Stimulated activated naive CD4-positive, alpha-beta T cell treated with Interleukin-2 at 50 U/mL for 16 hours (primary cell): ENCODE measurements around the gene MYO1E.
"Not testable (repeated sequence)": the region's sequence is repeated elsewhere in the genome, so short reads cannot be mapped to it uniquely, and the experiment has no call there.

Source experiments
- DNase-seq: peaks from one replicate; lab custom pipeline; 2025; lab: John Stamatoyannopoulos, UW

The MYO1E gene

DNA sequence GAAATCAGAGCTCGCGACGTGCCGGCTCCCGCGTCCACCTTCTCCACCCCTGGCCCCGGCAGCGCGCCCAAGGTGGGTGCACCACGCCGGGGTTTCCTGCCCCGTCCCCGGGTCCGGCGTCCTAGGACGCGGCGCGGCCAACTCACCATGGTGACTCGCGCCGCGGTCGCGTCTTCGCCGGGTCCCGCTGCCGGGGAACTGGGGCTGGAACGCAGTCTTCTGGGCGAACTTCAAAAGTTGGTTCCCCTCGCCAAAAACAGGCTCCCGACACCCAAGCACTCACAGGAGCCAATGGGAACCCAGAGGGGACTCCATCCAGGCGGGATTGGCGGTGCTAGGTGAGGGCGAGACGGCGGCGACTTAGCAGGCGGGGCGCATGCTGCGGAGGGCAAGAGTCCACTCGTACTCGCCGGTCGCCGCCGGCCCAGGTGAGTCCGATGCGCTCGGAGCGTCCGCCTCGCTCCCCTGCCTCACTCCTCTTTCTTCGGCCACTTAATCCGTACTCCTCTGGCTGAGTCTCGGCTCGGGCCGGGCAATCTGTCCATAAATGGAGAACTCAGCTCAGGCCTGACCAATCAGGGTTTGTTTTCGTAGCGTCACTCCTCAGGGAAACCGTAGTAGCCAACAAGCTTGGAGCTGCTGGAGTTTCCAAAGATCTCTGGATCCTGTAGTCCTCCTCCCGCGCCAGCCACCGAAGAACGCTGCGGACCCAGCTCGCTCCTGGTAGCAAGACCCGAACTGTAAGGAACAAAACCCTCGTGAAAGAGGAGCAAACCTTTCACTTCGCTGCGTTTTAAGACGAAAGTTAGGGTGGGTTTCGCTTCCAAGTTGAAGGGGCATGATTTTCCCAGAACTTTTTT, at the start of gene MYO1E:
TSS of gene MYO1E (minus strand) at position 520 of the 860 bp plus-strand sequence. CDS start at position 149, 371 bp downstream.
- DNase-seq: no peak

DNA sequence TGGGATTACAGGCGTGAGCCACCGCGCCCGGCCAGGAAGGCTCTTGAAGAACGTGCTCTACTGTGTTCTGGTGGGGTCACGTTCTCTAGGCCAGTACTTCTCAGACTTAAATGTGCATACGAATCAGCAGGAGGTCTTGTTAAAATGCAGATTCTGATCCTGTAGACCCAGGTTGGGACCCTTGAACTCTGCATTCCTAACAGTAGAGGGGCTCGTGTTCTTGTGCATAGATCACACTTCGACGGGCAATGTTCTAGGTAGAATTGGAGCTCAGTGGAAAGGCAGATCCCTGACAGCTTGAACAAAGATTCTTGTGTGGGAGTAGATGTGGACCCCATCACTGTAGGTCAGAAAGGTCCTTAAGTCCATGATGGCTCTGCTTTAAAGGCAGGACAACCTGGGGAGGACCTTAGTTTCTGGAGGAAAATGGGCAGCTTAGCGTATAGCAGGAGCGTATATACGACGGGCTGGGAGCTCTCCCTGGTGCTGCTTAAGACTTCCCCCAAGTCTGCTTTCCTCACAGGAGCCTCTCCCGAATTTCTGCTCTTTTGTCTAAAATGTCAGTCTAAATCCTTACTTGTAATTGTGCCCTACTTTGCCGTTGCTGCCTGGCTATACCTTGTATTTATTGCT, 48.4 kb upstream of the MYO1E start:
- no peak for DNase-seq

DNA sequence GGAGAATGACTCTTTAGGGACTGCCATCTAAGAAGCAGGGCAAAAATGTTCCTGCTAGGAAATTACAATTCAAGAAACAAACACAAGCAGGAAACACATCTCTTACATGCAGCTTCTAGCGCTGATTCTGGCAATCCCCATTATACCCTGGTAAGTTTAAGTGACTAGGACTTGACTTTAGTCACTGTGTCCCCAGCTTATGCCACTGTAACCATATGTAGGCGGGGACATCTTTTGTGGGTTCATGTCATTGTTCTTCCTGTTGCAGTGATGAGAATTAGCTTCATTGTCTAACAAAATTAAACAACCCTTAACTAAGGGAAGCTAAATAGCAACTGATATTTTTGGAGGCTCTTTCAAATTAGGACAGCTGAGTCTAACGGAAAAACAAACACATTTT, 47.4 kb upstream of the MYO1E start:
- DNase-seq: no peak

DNA sequence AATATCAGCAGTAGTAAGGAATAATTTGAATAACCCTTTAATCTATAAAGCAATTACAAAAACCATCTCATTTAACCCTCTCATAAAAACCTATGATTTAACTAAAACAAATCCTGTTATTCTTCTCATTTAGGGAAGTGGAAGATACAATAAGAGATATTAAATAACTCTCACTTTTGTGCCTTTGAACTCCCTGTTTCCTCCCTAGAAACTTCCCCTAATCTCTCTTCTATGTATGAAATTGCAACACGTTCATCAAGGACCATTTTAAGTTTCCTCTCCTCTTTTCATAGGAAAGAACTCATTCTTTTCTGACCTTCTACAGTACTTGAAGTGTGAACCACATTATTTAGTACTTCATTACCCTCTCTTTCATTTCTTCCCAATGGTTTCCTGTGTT, 46.5 kb upstream of the MYO1E start:
- no peak for DNase-seq

DNA sequence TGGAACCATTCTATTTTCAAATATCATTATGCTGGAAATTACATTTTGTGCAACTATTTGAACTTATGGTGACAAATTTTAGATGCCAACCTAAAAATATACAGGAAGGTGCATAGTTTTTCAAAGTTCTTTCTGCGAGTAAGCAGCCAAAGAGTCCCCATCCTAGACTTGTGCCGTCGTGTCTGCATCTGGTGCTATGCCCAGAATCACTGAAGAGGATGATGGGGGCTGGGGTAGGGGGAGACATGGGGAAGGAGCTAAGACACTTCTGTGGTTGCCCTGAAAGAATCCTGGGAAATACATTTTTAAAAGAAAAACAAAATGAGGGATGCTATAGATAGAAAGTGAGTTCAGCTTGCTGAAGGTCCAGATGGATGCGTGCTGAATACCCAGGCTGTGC, 44.1 kb upstream of the MYO1E start:
- DNase-seq: no peak

DNA sequence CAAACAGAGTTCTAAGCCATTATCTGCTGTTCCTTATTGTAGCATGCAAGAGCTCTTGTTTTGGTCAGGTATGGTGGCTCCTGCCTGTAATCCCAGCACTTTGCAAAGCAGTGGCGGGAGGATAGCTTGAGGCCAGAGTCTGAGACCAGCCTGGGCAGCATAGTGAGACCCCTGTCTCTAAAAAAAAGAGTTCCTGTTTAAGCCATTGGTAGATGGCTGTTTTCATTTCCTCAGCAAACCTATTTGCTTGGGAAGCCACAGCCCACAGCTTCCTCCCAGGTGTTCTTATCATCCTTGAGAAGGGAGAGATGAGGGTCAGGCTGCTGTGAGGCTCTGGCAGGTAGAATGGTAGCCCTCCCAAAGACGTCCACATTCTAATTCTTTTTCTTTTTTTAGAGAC, 40.9 kb upstream of the MYO1E start:
- no peak for DNase-seq

DNA sequence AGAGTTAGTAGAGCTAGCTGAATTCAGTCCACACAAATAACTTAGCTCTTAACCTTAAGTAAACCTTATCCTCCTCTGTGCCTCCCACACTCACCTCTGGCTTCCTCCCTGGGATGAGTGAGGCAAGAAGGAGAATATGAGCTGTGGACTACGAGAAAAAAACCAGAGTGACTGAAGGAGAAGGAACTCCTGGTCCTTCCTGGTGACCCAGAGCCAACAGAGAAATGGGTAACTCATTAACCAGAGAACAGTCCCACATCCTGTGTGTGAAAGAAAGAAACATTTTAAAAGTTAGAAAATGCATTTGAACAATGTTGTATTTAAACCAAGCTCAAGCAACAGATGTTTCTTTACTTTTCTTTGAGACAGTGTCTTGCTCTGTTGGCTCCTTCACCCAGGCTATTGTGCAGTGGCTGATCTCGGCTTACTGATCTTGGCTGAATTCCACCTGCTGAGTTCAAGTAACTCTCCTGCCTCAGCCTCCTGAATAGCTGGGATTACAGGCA, 37.8 kb upstream of the MYO1E start:
- DNase-seq: no peak

DNA sequence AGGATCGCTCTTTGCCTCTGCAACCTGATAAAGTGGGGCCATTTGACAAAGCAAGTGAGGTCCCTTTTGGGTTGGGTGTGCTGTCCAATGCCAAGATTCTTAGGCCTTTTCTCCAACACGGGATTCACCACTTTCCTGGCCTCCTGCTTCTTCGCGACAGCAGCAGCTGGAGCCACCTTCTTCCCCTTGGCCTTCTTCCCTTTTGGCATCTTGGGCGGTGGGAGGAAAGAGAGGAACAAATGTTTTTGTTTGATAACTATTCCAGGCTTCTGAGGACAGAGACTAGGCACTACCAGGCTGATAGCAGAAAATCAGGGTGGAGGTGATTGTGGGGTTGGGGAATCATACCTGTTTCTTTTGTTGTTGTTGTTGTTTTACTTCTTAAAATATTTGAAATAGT, 35.3 kb upstream of the MYO1E start:
- no peak for DNase-seq

DNA sequence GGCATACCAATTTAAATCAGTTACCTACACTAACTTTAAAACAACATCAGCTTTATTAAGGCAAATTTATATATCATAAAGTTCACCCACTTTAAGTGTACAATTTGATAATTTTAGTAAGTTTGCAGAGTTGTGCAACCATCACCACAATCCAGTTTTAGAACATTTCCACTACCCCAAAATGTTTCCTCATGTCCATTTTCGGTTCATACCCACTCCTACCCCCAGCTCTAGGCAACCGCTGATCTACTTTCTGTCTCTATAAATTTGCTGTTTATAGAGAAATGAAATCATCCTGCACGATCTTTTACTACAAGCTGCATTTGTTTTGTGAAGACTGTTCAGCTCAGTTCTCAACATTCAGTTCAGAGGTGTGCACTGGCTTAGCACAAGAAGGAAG, 33.8 kb upstream of the MYO1E start:
- no peak for DNase-seq

DNA sequence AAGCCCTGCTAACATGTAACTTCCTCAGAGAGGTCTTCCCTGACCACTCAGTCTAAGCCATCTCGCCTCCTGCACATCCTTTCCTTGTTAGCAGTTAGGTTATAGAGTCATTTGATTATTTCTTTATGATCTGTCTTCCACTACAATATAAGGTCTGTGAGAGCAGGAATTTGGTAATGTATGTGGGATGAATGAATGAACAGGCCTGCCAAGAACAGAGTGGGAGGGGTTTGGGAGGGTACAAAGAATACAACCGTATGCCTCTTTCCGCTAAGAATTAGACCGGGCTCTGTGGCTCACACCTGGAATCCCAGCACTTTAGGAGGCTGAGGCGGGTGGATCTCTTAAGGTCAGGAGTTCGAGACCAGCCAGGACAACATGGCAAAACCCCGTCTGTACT, 32.4 kb upstream of the MYO1E start:
- no peak for DNase-seq

DNA sequence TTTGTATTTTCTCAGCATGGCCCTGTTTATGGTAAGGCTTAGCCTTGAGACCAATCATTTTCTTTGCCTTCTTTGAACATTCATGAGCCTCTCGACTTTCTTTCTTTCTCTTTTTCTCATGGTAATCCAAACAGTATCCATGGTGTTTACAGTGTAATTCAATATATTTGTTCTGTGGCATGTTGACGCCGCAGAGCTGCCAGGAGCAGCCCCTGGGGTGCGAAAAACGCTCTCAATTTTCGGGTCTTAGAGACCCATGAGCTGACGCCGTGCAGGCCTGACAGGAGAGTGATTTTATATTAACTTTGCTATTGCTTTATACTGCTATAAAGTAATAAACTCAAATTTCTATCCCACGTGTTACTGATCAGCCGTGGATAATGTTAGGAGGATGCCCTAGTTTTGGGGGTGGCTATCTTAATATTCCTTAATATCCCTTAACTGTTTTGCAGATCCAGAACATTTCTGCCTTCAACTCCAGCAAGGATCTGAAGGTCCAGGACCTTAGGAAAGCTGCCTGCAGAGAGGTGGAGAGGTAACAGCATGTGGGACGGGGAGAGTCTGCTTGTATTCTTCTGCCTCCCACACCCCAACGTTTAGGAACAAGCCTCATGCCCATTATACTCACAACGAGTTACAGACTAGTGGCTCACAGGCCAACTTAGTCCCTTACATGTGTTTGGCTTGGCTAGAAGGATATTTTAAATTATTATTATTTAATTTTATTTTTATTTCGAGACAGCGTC, 29.3 kb upstream of the MYO1E start:
- no peak for DNase-seq

DNA sequence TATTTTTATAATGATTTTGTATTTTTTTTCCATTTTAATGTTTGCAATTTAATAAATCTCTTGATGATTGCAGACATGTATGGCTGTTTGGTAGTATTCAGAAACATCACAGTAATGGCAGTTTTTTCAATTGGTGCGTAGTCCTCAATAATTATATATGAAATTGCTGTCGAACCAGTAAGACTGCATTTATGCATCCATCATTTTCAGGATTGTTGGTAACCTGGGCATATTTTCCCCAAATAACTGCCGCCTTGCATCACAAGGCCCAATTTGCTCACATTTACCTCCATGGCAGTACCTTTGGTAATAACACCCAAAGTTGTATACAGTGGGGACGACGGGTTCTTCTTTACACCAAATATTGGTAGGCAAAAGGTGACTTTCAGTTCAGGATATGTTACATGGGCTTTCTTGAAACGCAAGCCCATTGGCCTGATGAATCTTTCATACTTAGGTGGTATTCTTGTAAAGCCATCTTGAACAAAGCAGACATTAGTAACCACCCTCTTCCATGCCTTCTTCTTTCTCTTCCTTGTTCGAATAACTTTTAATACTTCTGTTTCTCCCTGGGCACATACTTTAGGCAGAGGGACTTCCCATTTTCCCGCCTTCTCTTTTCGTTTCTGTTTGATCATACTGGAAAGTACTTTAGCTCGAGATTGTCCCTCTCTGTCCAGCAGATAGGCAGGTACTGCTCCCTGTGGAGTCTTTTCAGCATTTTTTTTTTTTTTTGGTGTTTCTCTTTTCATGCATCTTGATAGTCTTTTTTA, 28.6 kb upstream of the MYO1E start:
- DNase-seq: not testable (repeated sequence)

DNA sequence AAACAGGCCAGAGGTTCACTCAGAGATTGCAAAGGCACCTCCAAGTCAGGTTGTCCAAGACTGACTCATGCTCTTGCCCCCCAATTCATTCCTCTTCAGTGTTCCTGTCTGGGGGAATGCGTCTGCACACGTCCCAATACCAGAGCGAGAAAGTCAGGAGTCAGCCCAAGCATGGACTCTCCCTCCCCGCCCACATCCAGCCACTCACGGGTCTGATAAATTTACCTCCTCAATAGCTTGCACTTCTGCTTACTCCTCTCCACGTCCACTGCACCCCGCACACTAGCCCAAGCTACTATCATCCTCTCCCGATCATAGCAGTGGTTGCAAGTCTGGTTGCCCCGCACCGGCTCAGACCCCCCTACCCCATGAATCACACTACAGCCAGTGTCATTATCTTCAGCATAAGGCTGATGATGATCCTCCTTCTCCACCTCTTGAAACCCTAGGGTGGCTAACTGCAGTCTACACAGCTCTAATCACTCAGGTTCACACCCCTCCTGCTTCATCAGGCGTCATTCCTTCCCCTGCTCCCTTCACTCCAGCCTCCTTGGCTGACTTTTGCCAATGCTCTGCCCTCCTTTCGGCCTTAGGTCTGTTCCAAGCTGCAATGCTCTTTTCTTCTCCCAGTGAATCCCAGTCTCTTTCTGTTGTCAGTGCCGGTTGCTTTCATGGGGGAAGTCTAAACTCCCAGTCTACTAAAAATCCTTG, 27.6 kb upstream of the MYO1E start:
- no peak for DNase-seq

DNA sequence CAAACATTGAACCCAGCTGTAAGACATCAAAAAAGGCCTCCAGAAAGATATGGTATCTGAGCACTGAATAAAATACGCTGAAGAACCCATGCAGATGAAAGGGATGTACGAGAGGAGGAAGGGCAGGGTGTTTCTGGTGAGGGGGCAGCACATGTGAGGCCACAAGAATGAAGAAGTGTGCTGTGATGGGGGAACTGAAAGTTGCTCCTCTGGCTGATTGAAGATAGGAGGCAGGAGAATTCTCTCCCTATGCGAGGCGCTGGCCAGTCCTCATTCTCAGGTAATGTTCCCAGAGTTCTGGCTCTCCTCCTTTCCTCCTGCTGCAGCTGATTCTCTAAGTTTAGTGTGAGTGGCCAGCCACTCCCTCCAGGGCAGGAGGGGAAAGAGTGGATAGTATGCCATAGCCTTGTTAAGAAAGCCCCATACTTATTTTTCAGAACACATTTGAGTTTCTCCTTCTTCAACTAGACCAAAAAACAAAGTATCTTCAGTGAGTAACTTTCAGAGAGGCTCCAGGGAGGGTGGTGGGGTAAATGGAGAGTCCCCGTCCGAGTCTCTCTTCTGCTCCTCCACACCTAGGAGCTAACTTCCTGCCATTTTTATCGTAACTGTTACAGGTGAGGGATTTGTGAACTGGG, 26.9 kb upstream of the MYO1E start:
- DNase-seq: no peak

DNA sequence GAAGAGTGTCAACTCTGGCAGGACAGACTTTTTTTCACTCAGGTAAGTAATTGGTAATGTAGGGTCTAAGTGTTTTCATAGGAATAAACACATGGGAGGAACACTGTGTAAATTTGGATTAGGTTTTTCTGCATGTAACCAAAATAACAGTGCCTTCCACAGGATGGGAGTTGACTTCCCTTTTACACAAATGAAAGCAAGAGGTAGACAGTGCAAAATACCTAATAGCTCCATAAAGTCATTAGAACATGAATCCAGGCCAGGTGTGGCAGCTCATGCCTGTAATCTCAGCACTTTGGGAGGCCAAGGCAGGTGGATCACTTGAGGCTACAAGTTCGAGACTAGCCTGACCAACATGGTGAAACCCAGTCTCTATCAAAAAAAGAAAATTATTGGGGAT, 25.5 kb upstream of the MYO1E start:
- no peak for DNase-seq

DNA sequence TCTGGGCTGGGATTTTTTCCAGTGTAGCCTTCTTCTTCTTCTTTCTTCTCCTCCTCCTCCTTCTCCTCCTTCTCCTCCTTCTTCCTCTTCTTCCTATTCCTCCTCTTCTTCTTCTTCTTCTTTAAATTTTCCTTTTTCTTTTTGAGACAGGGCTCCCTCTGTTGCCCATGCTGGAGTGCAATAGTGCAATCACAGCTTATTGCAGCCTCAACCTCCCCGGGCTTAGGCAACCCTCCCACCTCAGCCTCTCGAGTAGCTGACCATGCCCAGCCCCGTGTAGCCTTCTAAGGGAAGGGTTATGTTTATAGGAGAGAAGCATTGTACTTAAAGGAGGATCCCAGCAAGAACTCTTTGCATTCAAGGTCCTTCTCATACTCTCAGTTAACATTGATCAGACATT, 24.0 kb upstream of the MYO1E start:
- no peak for DNase-seq

DNA sequence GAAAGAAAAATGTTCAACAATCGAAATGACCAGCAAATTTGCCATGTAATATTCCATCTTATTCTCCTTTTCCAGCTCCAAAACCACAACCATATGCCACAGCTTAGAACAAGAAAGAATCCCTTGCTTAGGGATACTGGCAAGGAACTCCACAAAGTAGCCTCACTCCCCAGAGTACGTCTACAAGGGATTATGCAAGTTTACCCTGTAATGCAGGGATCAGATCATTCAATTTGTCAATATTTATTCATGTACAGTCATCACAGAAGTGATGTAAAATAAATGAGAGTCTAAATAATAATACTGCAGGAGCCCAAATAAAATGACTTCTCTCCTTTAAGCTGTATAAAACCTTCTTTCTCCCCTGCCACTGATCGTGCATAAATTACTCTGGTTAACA, 23.5 kb upstream of the MYO1E start:
- DNase-seq: no peak

DNA sequence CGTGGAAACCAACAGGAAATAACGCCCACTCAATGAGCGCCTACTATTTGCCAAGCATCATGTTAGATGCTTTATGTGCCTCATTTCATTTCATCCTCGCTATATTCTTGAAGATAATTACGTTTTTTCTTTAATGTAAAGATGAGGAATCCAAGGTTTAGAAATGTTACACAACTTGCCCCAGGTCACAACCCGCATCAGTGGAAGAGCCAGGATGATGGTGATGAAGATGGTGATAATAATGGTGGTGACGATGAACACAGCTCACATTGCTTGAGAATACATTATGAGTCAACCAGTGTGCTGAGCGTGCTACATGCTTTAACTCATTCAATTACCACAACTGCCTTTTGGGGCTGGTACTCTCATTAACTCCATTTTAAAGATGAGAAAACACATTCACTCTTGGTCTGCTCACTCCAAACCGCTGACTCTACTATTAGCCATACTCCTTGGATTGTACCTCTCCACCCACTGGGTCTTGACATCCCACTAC, 21.5 kb upstream of the MYO1E start:
- DNase-seq: no peak

DNA sequence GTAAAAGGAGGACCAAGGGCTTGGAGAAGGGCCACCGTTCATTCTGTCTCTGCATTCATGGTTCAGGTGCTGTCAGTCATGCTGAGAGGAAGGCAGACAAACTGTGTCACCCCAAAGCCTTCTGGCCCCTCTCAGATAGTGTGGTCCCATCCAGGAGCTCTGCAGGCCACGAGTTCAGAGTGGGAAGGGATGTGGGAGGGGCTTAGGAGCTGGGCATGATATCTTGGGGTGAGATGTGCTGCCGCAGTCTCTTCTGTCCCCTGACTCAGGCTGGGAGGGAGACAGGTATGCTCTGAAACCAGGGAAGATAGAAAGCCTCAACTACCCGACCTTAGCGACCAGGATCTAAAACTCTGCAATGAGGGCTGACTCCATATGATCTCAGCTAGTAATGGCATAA, 19.6 kb upstream of the MYO1E start:
- no peak for DNase-seq

DNA sequence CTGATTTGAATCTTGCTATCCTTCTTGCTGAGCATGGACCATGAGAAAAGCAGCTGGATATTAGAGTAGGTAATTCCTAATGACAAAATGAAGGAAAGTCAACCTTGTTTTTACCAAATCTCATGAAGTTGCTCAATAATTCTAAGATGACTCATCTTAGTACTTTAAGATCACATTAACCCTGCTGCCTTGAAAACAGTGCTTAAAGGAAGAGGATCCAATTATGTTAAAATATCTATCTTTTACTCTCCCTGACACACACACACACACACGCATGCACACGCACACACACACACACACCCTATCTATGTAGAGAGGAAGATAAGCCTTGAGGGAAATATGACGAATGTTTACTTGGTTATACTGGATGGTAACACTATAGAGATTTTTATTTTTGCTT, 16.0 kb upstream of the MYO1E start:
- no peak for DNase-seq
